Measurements from ENCODE around the gene GSN. TPM values are rescaled to one million over a fixed set of nuclear protein-coding genes. Genes with fewer than 3 reads are reported as not detected.

The GSN gene
- total and polyA plus RNA-seq, 9 donors, result 269 to 422 (median 313) TPM

DNA sequence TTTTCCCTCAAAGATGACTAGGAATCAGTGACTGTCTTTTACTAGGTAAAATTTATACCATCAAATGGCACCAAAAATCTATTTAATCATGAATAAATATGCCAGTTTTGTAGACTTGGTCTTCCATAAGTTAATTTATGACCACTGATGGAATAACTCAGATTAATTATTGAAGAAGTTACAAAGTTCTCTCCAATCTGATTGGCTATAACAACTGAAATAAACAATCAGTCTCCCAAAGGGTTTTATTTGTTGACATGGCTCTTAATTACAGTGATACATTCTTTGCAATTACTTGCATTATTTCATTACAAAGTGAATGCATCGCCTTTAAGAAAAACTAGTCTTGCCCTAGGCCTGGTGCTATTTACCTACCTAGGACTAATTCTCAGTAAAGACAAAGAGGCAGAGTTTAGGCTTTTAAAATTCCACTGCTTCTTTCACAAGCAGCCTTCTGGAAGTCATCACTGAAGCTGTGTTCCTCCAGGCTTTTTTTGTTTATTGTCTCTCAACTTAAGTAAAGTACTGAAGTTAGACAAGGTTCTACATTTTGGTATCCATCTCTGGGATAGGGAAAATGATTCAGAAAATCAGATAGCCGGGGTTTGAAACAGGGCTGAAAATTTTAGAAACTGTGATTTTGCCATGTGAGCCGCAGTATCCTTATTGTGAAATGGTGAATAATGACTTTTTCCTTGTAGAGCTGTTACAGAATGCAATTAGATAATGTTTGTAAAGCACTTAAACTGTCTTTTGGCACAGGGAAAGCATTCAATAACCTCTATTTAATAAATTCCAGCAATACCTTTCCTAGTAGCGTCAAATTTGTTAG lies 99.6 kb downstream of the GSN start:
- Histone ChIP-seq H3K27me3 (ENCODE audit: control insufficient read depth, insufficient read depth, low read length) (no peaks in the 10 kb centered on the region), H3K36me3 (ENCODE audit: control insufficient read depth, insufficient read depth, low read length) (no peaks in the 10 kb centered on the region), H3K9me3 (replicated peaks; ENCODE audit: control insufficient read depth, low read depth, low read length) (no peaks in the 10 kb centered on the region), H3K4me3 (ENCODE audit: low read length) (peak overlapping the region; percentile 81), H3K4me1 (ENCODE audit: control insufficient read depth, insufficient read depth, low read length) (peaks cover 16% of the 10 kb centered on the region), H3K27ac (ENCODE audit: low read length) (peak overlapping the region; percentile 53)
- 40% methylated on average over 2 of the region's 4 CpGs for whole genome bisulfite sequencing (ENCODE audit: insufficient coverage)
- DNase-seq, result peak; percentile 66

DNA sequence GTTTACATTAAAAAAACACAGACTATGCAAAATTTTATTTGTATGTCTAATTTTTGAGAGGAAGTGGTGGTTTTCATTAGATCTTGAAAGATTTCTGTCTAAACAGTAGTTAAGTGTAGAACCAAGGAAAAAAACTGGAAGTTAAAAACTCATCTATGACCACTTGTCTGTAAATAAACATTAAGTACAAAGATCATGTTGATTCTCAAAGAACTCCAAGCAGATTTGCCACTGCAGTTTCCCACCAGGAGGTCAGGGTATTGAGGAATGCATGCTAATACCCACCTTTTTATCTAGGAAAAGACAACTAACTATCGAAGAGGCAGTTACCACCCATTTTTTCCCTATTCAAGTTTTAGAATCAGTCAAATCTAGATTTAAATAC lies 100.2 kb downstream of the GSN start:
- DNase-seq, result no peak
- Histone ChIP-seq H3K4me3 (ENCODE audit: low read length) (peak overlapping the region; percentile 81), H3K27ac (ENCODE audit: low read length) (peak overlapping the region; percentile 53), H3K4me1 (ENCODE audit: control insufficient read depth, insufficient read depth, low read length) (peaks cover 18% of the 10 kb centered on the region), H3K9me3 (replicated peaks; ENCODE audit: control insufficient read depth, low read depth, low read length) (no peaks in the 10 kb centered on the region), H3K36me3 (ENCODE audit: control insufficient read depth, insufficient read depth, low read length) (no peaks in the 10 kb centered on the region), H3K27me3 (ENCODE audit: control insufficient read depth, insufficient read depth, low read length) (no peaks in the 10 kb centered on the region)
- no CpG with 5 or more reads among the region's 1 CpG for WGBS (ENCODE audit: insufficient coverage)

DNA sequence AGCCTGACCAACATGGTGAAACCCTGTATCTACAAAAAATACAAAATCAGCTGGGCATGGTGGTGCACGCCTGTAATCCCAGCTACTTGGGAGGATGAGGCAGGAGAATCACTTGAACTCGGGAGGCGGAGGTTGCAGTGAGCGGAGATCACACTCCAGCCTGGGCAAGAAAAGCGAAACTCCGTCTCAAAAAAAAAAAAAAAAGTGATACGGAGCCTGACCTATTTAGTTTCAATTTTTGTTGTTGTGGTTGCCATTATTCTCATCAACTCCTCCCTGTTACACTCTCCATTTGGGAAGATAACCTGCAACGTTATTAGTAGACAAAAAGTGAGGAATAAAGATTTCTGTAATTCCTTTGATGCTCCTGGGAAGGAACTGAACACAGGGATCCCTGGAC lies 100.8 kb downstream of the GSN start:
- Histone ChIP-seq H3K27ac (ENCODE audit: low read length) (peak overlapping the region; percentile 95), H3K27me3 (ENCODE audit: control insufficient read depth, insufficient read depth, low read length) (no peaks in the 10 kb centered on the region), H3K36me3 (ENCODE audit: control insufficient read depth, insufficient read depth, low read length) (no peaks in the 10 kb centered on the region), H3K9me3 (replicated peaks; ENCODE audit: control insufficient read depth, low read depth, low read length) (no peaks in the 10 kb centered on the region), H3K4me3 (ENCODE audit: low read length) (peak overlapping the region; percentile 81), H3K4me1 (ENCODE audit: control insufficient read depth, insufficient read depth, low read length) (peaks cover 18% of the 10 kb centered on the region)
- DNase-seq, result no peak
- WGBS (ENCODE audit: insufficient coverage), result 60% methylated on average over 1 of the region's 8 CpGs

DNA sequence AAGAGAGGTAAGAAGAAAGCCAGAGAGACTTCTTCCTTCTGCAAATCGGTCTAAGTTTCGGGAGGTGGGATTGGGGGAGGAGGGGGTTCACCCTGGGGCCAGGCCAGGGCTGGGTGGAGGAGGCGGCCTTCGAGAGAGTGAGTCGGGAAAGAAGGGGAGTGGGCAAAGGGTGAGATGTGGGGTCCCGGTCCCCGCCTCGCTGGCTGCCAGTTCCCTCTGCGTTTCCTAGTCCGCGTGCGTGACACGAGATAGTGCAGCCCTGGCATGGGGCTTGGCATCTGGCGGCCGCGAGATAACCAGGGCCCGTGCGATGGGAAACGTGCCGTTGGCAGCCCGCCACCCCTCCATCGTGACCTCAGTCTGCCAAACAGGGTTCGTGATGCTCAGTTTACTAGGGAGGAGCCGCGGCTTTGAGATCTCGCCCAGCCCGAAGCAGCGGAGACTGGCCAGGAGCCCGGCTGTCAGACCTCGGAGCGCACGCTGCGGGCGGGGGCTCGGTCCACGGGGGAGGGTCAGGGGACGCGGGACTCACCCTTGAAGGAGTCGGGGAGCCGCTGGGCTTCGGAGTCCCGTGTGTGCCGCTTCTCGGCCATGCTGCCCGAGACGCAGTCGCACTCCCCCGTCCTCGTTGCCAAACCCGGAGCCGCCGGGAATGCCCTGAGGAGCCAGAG lies 101.8 kb downstream of the GSN start, which contains the start of gene STOM:
TSS of gene STOM (minus strand) at position 656 of the 671 bp plus-strand sequence. CDS start at position 593, 63 bp downstream.
- WGBS (ENCODE audit: insufficient coverage), result under 1% methylated on average over 50 of the region's 52 CpGs
- Histone ChIP-seq H3K9me3 (replicated peaks; ENCODE audit: control insufficient read depth, low read depth, low read length) (no peaks in the 10 kb centered on the region), H3K27me3 (ENCODE audit: control insufficient read depth, insufficient read depth, low read length) (no peaks in the 10 kb centered on the region), H3K36me3 (ENCODE audit: control insufficient read depth, insufficient read depth, low read length) (no peaks in the 10 kb centered on the region), H3K27ac (ENCODE audit: low read length) (peak within 1 kb of the TSS; percentile 95), H3K4me1 (ENCODE audit: control insufficient read depth, insufficient read depth, low read length) (peaks cover 18% of the 10 kb centered on the region), H3K4me3 (ENCODE audit: low read length) (peak within 1 kb of the TSS; percentile 81)
- peak; percentile 92 for DNase-seq

DNA sequence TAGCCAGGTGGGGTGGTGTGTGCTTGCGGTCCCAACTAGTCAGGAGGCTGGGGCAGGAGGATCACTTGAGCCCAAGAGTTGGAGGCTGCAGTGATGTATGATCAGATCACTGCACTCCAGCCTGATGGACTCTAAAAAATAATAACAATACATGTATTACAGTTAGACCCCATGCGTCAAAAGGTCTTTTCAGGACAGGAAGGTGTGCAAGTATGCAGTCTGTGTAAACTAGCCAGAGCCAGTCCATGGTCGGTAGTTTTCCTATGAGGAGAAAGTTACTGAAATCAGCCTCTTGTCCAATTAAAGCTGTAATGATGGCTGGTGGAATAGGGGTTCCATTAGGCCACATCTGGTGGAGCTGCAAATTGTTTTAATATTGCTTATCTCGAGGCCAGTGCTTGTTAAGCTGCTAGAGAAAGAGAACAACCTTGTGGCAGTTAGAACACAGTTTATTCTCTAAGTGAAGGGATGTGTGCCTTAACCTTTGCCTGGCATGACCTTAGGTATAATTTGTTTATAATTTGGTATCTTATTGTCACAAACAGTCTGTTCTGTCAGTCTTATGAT lies 103.6 kb downstream of the GSN start:
- Histone ChIP-seq H3K4me3 (ENCODE audit: low read length) (no peak overlapping the region), H3K27me3 (ENCODE audit: control insufficient read depth, insufficient read depth, low read length) (no peaks in the 10 kb centered on the region), H3K9me3 (replicated peaks; ENCODE audit: control insufficient read depth, low read depth, low read length) (no peaks in the 10 kb centered on the region), H3K36me3 (ENCODE audit: control insufficient read depth, insufficient read depth, low read length) (no peaks in the 10 kb centered on the region), H3K4me1 (ENCODE audit: control insufficient read depth, insufficient read depth, low read length) (peaks cover 18% of the 10 kb centered on the region), H3K27ac (ENCODE audit: low read length) (peak overlapping the region; percentile 84)
- DNase-seq, result no peak
- WGBS (ENCODE audit: insufficient coverage), result 24% methylated on average over 2 of the region's 4 CpGs

DNA sequence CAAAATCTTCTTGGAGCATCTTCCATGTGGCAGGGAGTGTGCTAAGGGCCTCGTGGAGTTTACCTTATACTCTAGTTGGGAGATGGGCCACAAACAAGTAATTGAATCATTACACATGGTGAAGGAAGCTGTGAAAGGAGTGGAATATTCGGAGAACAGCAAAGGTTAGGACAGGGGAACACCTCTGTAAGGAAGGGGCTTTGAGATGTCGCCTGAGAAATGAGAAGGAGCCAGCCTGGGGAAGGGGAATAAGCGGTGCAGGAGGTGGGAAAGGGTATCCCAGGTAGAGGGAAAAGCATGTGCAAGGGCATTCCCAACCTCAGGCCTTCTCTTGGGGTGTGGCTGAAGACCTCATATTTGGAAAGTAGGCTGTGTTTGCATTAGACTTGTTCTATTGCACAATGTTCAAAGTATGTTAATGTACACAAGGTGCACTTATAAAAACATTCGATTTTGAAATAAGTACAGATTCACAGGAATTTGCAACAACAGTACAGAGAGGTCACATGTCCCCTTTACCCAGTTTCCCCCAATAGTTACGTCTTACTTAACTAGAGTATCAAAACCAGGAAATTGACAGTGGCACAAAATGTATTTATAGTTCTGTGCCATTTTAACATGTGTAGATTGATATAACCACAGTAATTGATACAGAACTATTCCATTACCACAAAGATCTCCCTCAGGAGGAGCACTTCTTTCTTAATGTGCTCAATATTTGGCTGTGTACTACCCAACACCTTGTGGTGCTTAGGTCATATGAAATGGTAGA lies 104.5 kb downstream of the GSN start:
- Histone ChIP-seq H3K4me3 (ENCODE audit: low read length) (no peak overlapping the region), H3K27me3 (ENCODE audit: control insufficient read depth, insufficient read depth, low read length) (no peaks in the 10 kb centered on the region), H3K9me3 (replicated peaks; ENCODE audit: control insufficient read depth, low read depth, low read length) (no peaks in the 10 kb centered on the region), H3K27ac (ENCODE audit: low read length) (peak overlapping the region; percentile 84), H3K36me3 (ENCODE audit: control insufficient read depth, insufficient read depth, low read length) (no peaks in the 10 kb centered on the region), H3K4me1 (ENCODE audit: control insufficient read depth, insufficient read depth, low read length) (peaks cover 18% of the 10 kb centered on the region)
- DNase-seq, result no peak
- WGBS (ENCODE audit: insufficient coverage), result 84% methylated on average over 3 of the region's 6 CpGs

DNA sequence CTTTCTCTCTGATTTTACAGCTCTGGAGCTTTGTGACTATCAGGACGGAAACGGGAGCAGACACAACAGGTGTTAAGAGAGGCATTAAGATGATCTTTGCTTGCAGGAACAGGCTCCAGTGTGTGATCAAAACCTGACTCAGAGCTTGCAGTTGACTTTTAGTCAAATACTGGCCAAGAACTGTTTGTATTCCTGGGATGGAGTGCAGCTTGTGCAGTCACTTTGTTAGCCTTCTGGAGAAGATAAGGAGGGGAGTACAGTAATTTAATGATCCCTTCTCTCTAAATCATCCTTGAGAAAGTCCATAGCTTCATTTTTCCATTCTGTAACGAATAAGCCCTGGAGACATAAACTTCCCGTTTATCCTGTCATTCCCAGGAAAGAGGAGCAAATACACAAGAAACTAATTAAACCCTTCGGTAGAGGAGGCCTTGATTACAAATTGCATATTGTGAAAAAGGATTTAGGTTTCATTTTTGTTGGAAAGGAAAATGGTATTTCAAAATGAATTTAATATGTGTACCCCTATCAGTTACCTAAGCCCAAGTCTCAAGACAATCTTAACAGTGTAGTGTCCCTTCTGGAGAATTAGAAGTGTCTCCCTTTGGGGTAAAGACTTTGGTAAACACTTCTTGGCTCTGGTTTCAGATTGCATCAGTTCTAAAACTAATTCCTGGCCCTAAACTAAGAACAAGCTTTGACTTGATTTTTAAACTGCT lies 105.2 kb downstream of the GSN start:
- H3K9me3 ChIP-seq (replicated peaks; ENCODE audit: control insufficient read depth, low read depth, low read length), result no peaks in the 10 kb centered on the region
- no peak overlapping the region for H3K4me3 ChIP-seq (ENCODE audit: low read length)
- H3K4me1 ChIP-seq (ENCODE audit: control insufficient read depth, insufficient read depth, low read length), result peaks cover 17% of the 10 kb centered on the region
- H3K36me3 ChIP-seq (ENCODE audit: control insufficient read depth, insufficient read depth, low read length), result no peaks in the 10 kb centered on the region
- WGBS (ENCODE audit: insufficient coverage), result 27% methylated on average over 2 of the region's 5 CpGs
- DNase-seq, result peak; percentile 87
- peak overlapping the region; percentile 84 for H3K27ac ChIP-seq (ENCODE audit: low read length)
- no peaks in the 10 kb centered on the region for H3K27me3 ChIP-seq (ENCODE audit: control insufficient read depth, insufficient read depth, low read length)

DNA sequence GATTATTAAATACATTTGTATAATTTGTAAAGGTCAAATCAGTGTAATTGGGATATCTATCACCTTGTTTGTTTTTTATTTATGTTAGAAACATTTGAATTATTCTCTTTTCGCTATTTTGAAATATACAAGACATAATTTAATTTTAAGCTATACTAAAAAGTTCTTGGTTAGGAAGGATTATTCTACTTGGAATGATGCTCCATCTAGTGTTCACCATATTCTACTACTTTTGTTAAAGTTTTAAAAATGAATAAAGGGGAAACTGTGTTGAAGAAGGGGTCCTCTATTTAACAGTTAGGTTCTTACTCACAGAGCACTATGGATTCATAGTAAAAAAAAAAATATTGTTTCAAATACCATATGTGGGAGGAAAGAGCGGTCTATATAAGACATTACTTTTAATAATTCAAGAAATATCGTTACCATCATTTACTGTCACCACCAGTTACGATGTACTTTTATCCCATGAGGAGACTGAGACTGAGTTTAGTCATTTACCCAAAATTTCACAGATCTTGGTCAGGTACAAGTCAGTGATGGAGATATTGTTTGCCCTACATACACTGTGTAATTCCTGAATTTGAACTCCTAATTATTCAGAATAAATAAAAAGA lies 108.4 kb downstream of the GSN start:
- H3K27ac ChIP-seq (ENCODE audit: low read length), result no peak overlapping the region
- peak; percentile 46 for DNase-seq
- no peak overlapping the region for H3K4me3 ChIP-seq (ENCODE audit: low read length)
- no CpG with 5 or more reads among the region's 4 CpGs for WGBS (ENCODE audit: insufficient coverage)
- no peaks in the 10 kb centered on the region for H3K27me3 ChIP-seq (ENCODE audit: control insufficient read depth, insufficient read depth, low read length)
- H3K36me3 ChIP-seq (ENCODE audit: control insufficient read depth, insufficient read depth, low read length), result no peaks in the 10 kb centered on the region
- H3K4me1 ChIP-seq (ENCODE audit: control insufficient read depth, insufficient read depth, low read length), result peaks cover 8% of the 10 kb centered on the region
- no peaks in the 10 kb centered on the region for H3K9me3 ChIP-seq (replicated peaks; ENCODE audit: control insufficient read depth, low read depth, low read length)

DNA sequence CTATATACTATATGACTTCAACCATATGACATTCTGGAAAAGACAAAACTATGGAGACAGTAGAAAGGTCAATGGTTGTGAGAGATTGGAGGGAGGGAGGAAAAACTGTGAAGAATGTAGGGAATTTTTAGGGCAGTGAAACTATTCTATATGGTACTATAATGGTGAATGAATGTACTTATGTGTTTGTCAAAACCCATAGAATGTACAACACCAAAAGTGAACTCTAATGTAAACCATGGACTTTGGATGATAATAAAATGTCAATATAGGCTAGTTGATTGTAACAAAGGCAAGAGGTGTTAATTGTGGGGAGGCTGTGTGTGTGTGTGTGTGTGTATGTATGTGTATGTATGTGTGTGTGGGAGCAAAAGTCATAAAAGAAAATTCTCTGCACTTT lies 112.9 kb downstream of the GSN start:
- H3K27me3 ChIP-seq (ENCODE audit: control insufficient read depth, insufficient read depth, low read length), result no peaks in the 10 kb centered on the region
- no peak for DNase-seq
- no peak overlapping the region for H3K4me3 ChIP-seq (ENCODE audit: low read length)
- H3K27ac ChIP-seq (ENCODE audit: low read length), result no peak overlapping the region
- no peaks in the 10 kb centered on the region for H3K36me3 ChIP-seq (ENCODE audit: control insufficient read depth, insufficient read depth, low read length)
- H3K9me3 ChIP-seq (replicated peaks; ENCODE audit: control insufficient read depth, low read depth, low read length), result no peaks in the 10 kb centered on the region
- H3K4me1 ChIP-seq (ENCODE audit: control insufficient read depth, insufficient read depth, low read length), result no peaks in the 10 kb centered on the region
